BJ (cell line): ENCODE measurements around the gene LOXL3. TPM values are rescaled to one million over a fixed set of nuclear protein-coding genes. Genes with fewer than 3 reads are reported as not detected.

ENCODE experiments used
- CTCF ChIA-PET: fragments of 350-600 bp; formaldehyde crosslinking; extraction: SDS; loops from one replicate; lab custom pipeline; 2021; ENCODE audit warnings: antibody characterized with exemption, inconsistent platforms; lab: Yijun Ruan, JAX
- POLR2A ChIA-PET: fragments of 300-600 bp; sonication (Branson Sonifier 250); formaldehyde crosslinking; extraction: SDS; loops from one replicate; lab custom pipeline; 2021; ENCODE audit warnings: antibody characterized with exemption; lab: Charles Lee
- DNase-seq: peaks from one replicate; pipeline ENCODE4 v3.0.0-alpha.2; 2011; ENCODE audit warnings: low read depth
- H3K27me3 ChIP-seq: 2 replicates; pipeline ENCODE4 v1.6.0; 2011; ENCODE audit warnings: low read length; ENCODE audit not compliant: control insufficient read depth, insufficient read depth
- H3K36me3 ChIP-seq: 2 replicates; pipeline ENCODE4 v1.5.1; 2011; ENCODE audit warnings: low read length; ENCODE audit not compliant: control insufficient read depth, insufficient read depth
- H3K4me3 ChIP-seq: 2 replicates; pipeline ENCODE4 v1.5.1; 2011; ENCODE audit warnings: low read depth, mild to moderate bottlenecking, control low read depth, low read length
- CTCF ChIP-seq: IDR thresholded peaks from 2 replicates; pipeline ENCODE4 v1.5.1; 2011; ENCODE audit warnings: low read depth, mild to moderate bottlenecking, control low read depth, inconsistent platforms, low read length, moderate library complexity; ENCODE audit not compliant: insufficient read depth
- polyA plus RNA-seq: library from polyadenylated mRNA; depleted of rRNA; stranded (reverse); fragments of >200 nt; gene quantifications from 2 replicates; pipeline ENCODE4 v1.2.3, GENCODE V29; 2011

Gene LOXL3
- polyA plus RNA-seq, 1 experiment: 130 TPM

GRCh38 chr2:74498500-74499266 is 55.1 kb downstream of the LOXL3 start:
- no peak for TF ChIP-seq CTCF
- H3K36me3 ChIP-seq: peaks cover under 1% of the 10 kb centered on the region; the same call in 1 of the 2 replicates
- DNase-seq: no peak
- ChIA-PET POLR2A (no interaction called here), CTCF (interaction anchor here (1.1 to 2.9 kb wide), 2 partner anchors 16 to 59 kb away, joined by 4 to 13 read pairs; partner anchors contain the start of genes CCDC142 and TTC31)
- peaks cover 11% of the 10 kb centered on the region for H3K27me3 ChIP-seq
- peak overlapping the region; percentile 35 for H3K4me3 ChIP-seq

- no peak overlapping the region for H3K4me3 ChIP-seq
- no peak for TF ChIP-seq CTCF
Observed at GRCh38 chr2:74497777-74498499, 55.8 kb downstream of the LOXL3 start.

GRCh38 chr2:74496997-74497776 is 56.6 kb downstream of the LOXL3 start:
- Histone ChIP-seq H3K27me3 (peaks cover 11% of the 10 kb centered on the region), H3K4me3 (no peak overlapping the region), H3K36me3 (peaks cover 11% of the 10 kb centered on the region)
- no peak for DNase-seq
- TF ChIP-seq CTCF: no peak
- ChIA-PET POLR2A (no interaction called here), CTCF (interaction anchor here (2.0 kb wide), 1 partner anchor 10 kb away, joined by 4 read pairs; the partner anchor contains the start of gene PCGF1)

More at GRCh38 chr2:74497777-74498499, 55.8 kb downstream of the LOXL3 start:
- CTCF ChIA-PET: interaction anchor here (1.1 kb wide), 1 partner anchor 58 kb away, joined by 4 read pairs; no protein-coding TSS in a partner anchor
- Histone ChIP-seq H3K36me3 (peaks cover 5% of the 10 kb centered on the region), H3K27me3 (peaks cover 11% of the 10 kb centered on the region)
- no peak for DNase-seq
- POLR2A ChIA-PET: no interaction called here

GRCh38 chr2:74495440-74495839 is 58.3 kb downstream of the LOXL3 start:
- CTCF ChIA-PET: interaction anchor here (2.0 kb wide), 1 partner anchor 11 kb away, joined by 4 read pairs; the partner anchor contains the start of gene PCGF1
- TF ChIP-seq CTCF: no peak
- Histone ChIP-seq H3K36me3 (peaks cover 22% of the 10 kb centered on the region), H3K4me3 (no peak overlapping the region), H3K27me3 (peaks cover 11% of the 10 kb centered on the region)
- POLR2A ChIA-PET: no interaction called here
- no peak for DNase-seq
